ENCODE measurements around the gene ZMYM2. TPM values are rescaled to one million over a fixed set of nuclear protein-coding genes. Genes with fewer than 3 reads are reported as not detected.

The ZMYM2 gene
- total RNA-seq, 6 experiments from 2014 or later: 17.1 to 35.2 (median 25.9) TPM

DNA sequence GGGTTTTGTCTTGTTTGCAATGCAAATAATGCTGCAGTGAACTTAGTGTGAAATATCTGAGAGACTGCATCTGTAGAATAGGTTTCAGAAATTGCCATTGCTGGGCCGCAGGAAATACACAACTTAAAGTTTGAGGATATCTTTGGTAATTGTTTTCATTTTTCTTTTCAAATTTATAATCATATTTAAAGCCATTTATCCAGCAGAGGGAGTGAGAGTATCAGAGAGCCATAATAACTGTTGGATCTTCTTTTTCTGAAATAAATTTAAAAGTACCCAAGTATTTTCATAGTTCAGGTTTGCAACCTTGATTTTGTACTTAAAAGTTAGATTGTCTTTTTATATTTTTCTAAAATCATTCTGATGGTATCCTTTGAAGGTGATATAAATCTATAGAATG lies 99.4 kb downstream of the ZMYM2 start:
- H3K36me3 ChIP-seq: peaks cover 0 to 55% (median 16%) of the 10 kb centered on the region in 4 donors
- no peak overlapping the region for H3K27ac ChIP-seq
- no peak overlapping the region for H3K4me3 ChIP-seq
- no peak for DNase-seq
- intact Hi-C loops (cut with DNase I): no loop called here
- H3K9me3 ChIP-seq: no peaks in the 10 kb centered on the region
- TF ChIP-seq, protein P1, sequence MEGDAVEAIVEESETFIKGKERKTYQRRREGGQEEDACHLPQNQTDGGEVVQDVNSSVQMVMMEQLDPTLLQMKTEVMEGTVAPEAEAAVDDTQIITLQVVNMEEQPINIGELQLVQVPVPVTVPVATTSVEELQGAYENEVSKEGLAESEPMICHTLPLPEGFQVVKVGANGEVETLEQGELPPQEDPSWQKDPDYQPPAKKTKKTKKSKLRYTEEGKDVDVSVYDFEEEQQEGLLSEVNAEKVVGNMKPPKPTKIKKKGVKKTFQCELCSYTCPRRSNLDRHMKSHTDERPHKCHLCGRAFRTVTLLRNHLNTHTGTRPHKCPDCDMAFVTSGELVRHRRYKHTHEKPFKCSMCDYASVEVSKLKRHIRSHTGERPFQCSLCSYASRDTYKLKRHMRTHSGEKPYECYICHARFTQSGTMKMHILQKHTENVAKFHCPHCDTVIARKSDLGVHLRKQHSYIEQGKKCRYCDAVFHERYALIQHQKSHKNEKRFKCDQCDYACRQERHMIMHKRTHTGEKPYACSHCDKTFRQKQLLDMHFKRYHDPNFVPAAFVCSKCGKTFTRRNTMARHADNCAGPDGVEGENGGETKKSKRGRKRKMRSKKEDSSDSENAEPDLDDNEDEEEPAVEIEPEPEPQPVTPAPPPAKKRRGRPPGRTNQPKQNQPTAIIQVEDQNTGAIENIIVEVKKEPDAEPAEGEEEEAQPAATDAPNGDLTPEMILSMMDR (IDR thresholded peaks at IDR 0.05): peak in 3 of 4 donors; percentile 8 to 14 (median 11)
- no peak for TF ChIP-seq POLR2A (IDR thresholded peaks at IDR 0.05)
- ATAC-seq: no peak
- H3K27me3 ChIP-seq: no peaks in the 10 kb centered on the region
- no peaks in the 10 kb centered on the region for H3K4me1 ChIP-seq
- WGBS (ENCODE audit: insufficient coverage, low coverage, low lambda C conversion rate, missing lambda C conversion rate): 81% methylated on average over 1 of the region's 1 CpG

DNA sequence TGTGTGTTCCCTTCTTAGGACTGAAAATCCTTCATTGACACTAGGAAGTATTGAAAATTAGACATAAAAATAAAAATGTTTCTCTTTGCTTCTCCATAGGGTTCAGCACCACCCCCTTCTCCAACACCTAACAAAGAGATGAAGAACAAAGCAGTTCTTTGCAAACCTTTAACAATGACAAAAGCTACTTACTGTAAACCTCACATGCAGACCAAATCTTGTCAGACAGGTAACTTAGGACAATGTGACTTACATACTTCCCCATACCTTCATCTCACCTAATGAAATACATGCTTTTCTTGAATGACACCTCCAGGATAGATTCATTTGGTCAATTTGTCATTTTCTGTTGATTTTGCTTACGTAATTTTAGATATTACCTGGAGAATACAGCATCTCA lies 99.9 kb downstream of the ZMYM2 start:
- ATAC-seq: no peak
- intact Hi-C loops (cut with DNase I): no loop called here
- no peaks in the 10 kb centered on the region for H3K9me3 ChIP-seq
- no peaks in the 10 kb centered on the region for H3K4me1 ChIP-seq
- 71% methylated on average over 1 of the region's 1 CpG for WGBS (ENCODE audit: insufficient coverage, low coverage, low lambda C conversion rate, missing lambda C conversion rate)
- no peak for TF ChIP-seq POLR2A (IDR thresholded peaks at IDR 0.05)
- TF ChIP-seq, protein P1 (IDR thresholded peaks at IDR 0.05): no peak
- DNase-seq: no peak
- peaks cover 0 to 54% (median 16%) of the 10 kb centered on the region in 4 donors for H3K36me3 ChIP-seq
- H3K27me3 ChIP-seq: no peaks in the 10 kb centered on the region
- no peak overlapping the region for H3K27ac ChIP-seq
- H3K4me3 ChIP-seq: no peak overlapping the region

DNA sequence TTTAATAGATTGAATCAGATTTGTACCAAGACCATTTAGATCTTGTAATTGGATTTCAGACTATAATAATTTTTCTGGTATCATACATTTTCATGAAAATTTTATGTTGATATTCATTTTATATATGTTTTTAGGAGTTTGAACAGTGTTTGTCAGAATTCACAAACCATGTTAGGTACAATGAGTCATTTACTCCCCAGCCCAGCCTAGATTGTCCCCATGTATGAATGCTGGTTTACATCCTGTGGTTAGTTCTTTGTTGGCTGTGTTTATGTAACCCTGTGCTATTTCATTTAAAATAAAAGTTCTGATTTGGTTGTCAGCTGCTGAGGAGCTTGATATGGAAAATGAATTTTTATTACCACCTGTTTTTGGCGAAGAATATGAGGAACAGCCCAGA lies 105.6 kb downstream of the ZMYM2 start:
- no peaks in the 10 kb centered on the region for H3K4me1 ChIP-seq
- DNase-seq: no peak
- ATAC-seq: no peak
- WGBS (ENCODE audit: insufficient coverage, low coverage, low lambda C conversion rate, missing lambda C conversion rate): 100% methylated on average over 1 of the region's 1 CpG
- TF ChIP-seq, protein P1 (IDR thresholded peaks at IDR 0.05): no peak
- no peak for TF ChIP-seq POLR2A (IDR thresholded peaks at IDR 0.05)
- H3K4me3 ChIP-seq: no peak overlapping the region
- H3K27ac ChIP-seq: no peak overlapping the region
- intact Hi-C loops (cut with DNase I): no loop called here
- H3K36me3 ChIP-seq: peaks cover 0 to 80% (median 37%) of the 10 kb centered on the region in 4 donors
- H3K9me3 ChIP-seq: no peaks in the 10 kb centered on the region
- H3K27me3 ChIP-seq: no peaks in the 10 kb centered on the region

GRCh38 chr13:20065516-20065915 lies 107.0 kb downstream of the ZMYM2 start:
- Histone ChIP-seq H3K27ac (no peak overlapping the region), H3K36me3 (peaks cover 0 to 68% (median 30%) of the 10 kb centered on the region in 4 donors), H3K4me1 (no peaks in the 10 kb centered on the region), H3K27me3 (no peaks in the 10 kb centered on the region), H3K9me3 (no peaks in the 10 kb centered on the region), H3K4me3 (no peak overlapping the region)
- intact Hi-C loops (cut with DNase I): no loop called here
- ATAC-seq: no peak
- no peak for DNase-seq
- TF ChIP-seq, protein P1 (IDR thresholded peaks at IDR 0.05): no peak
- no peak for TF ChIP-seq POLR2A (IDR thresholded peaks at IDR 0.05)
- WGBS (ENCODE audit: insufficient coverage, low coverage, low lambda C conversion rate, missing lambda C conversion rate): 100% methylated on average over 5 of the region's 5 CpGs

DNA sequence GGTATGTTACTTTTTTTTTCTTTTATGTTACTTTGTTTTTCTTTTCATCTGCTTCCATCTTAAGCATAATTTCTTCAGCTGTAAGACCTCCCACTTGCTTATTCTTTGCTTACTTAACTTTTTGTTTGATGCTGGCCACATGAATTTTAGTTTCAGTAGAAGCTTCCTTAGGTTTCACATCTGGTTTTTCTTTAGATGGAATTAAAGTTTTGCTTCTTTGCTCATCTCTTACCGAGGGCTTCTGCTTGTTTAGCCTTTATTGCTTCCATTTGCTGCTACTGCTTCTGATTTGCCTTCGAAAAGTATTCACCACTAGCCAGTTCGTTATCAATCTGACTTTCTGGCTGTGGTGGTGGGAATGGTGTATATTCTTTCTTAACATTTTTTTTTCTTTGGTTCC lies 111.4 kb downstream of the ZMYM2 start:
- H3K9me3 ChIP-seq: no peaks in the 10 kb centered on the region
- DNase-seq (no peak), ATAC-seq (no peak)
- H3K4me1 ChIP-seq: no peaks in the 10 kb centered on the region
- peaks cover 0 to 50% (median 22%) of the 10 kb centered on the region in 4 donors for H3K36me3 ChIP-seq
- intact Hi-C loops (cut with DNase I): no loop called here
- H3K4me3 ChIP-seq: no peak overlapping the region
- 71% methylated on average over 3 of the region's 3 CpGs for WGBS (ENCODE audit: insufficient coverage, low coverage, low lambda C conversion rate, missing lambda C conversion rate)
- no peaks in the 10 kb centered on the region for H3K27me3 ChIP-seq
- no peak overlapping the region for H3K27ac ChIP-seq
- no peak for TF ChIP-seq POLR2A (IDR thresholded peaks at IDR 0.05)
- TF ChIP-seq, protein P1 (IDR thresholded peaks at IDR 0.05): no peak
